HFF-Myc (cell line): ENCODE results near the gene ANXA11.
"Not testable (repeated sequence)": the region's sequence is repeated elsewhere in the genome, so short reads cannot be mapped to it uniquely, and the experiment has no call there.

ENCODE experiments used
- DNase-seq: peaks from one replicate; pipeline ENCODE4 v3.0.0-alpha.2; 2011; ENCODE audit warnings: low read depth; ENCODE audit errors: extremely low read depth
- H3K4me3 ChIP-seq: replicated peaks from 2 replicates; pipeline ENCODE4 v1.5.1; 2011; ENCODE audit warnings: low read depth, mild to moderate bottlenecking, control low read depth, low read length
- CTCF ChIP-seq: IDR thresholded peaks from 2 replicates; pipeline ENCODE4 v1.5.1; 2012; ENCODE audit warnings: mild to moderate bottlenecking, low read depth, low read length, control low read depth; ENCODE audit errors: missing control alignments

The ANXA11 gene

GRCh38 chr10:80226723-80227122, 21.4 kb upstream of the ANXA11 start:
- not testable (repeated sequence) for H3K4me3 ChIP-seq, DNase-seq

GRCh38 chr10:80223031-80223419, 17.7 kb upstream of the ANXA11 start:
- H3K4me3 ChIP-seq: not testable (repeated sequence)

GRCh38 chr10:80218878-80219277, 13.5 kb upstream of the ANXA11 start:
- DNase-seq, H3K4me3 ChIP-seq: not testable (repeated sequence)

More at GRCh38 chr10:80223031-80223419, 17.7 kb upstream of the ANXA11 start:
- DNase-seq: not testable (repeated sequence)

GRCh38 chr10:80214368-80214982, 9.1 kb upstream of the ANXA11 start:
- H3K4me3 ChIP-seq, DNase-seq: not testable (repeated sequence)

- not testable (repeated sequence) for H3K4me3 ChIP-seq, DNase-seq
These were observed 7.3 kb upstream of the ANXA11 start for GRCh38 chr10:80212535-80213115.

GRCh38 chr10:80211786-80212185, 6.4 kb upstream of the ANXA11 start:
- TF ChIP-seq CTCF: no peak
- DNase-seq: no peak
- no peak overlapping the region for H3K4me3 ChIP-seq

GRCh38 chr10:80210259-80210658, 4.9 kb upstream of the ANXA11 start:
- no peak for TF ChIP-seq CTCF

GRCh38 chr10:80207768-80208370, 2.5 kb upstream of the ANXA11 start:
- DNase-seq: no peak
- H3K4me3 ChIP-seq: peak overlapping the region; percentile 44
- no peak for TF ChIP-seq CTCF

More at GRCh38 chr10:80210259-80210658, 4.9 kb upstream of the ANXA11 start:
- no peak overlapping the region for H3K4me3 ChIP-seq
- DNase-seq: no peak

GRCh38 chr10:80206277-80206655, 929 bp upstream of the ANXA11 start:
- DNase-seq: no peak
- no peak for TF ChIP-seq CTCF
- H3K4me3 ChIP-seq: 0 out of 2 replicates have a peak overlapping the region, but pooled peaks have one; percentile 85
